Measurements from ENCODE around the gene INS. TPM values are rescaled to one million over a fixed set of nuclear protein-coding genes. Genes with fewer than 3 reads are reported as not detected.
"Not testable (repeated sequence)": the region's sequence is repeated elsewhere in the genome, so short reads cannot be mapped to it uniquely, and the experiment has no call there.

Gene INS
- total and polyA plus RNA-seq, 2 donors (not counting 1 experiment from before 2014, with no cell fraction given): not detected

DNA sequence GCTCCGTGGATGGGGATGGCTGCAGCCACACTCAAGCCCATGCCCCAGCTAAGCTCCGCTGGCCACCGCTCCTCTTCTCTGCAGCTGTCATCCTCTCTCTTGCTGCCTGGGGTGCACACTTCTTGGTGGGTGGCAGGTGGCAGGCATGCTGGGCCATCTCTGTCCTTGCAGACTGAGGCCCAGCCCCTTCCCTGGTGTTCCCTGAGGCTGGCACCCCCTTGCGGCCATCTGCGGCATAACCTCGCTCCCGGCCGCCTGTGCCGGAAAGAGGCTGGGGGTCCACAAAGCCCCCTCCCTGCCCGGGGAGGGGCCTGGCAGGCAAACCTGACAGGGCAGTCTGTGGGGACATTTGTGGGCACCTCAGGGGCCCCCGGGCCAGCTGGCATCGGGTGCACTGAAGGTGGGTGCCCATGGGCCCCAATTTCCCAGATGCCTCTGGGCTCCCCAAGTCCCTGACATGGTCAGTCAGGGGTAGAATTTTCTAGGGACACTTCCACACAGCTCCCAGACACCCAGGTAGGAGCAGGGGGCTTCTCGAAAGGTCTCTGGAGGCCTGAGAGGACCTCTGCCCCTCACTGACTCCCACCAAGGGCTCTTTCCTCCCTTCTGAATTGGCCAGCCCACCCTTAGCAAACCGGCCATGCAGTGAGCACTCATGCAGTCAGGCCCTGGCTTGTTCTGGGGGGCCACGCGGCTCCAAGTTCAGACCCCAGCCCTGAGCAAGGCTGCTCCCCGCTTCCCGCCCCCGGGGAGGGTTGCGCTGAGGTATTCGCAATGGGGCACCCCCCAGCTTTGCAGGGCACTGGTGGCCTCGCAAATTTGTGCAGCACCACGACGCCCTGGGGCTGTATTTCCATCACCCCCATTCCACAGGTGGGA, 34.1 kb upstream of the INS start:
- H3K27ac ChIP-seq (ENCODE audit: low read length in 2 of 2): no peak overlapping the region
- no peaks in the 10 kb centered on the region for H3K79me2 ChIP-seq (ENCODE audit: control insufficient read depth, insufficient read depth, low read length)
- peaks cover 17% of the 10 kb centered on the region for H3K4me1 Mint-ChIP-seq
- no peak overlapping the region for H3K4me3 Mint-ChIP-seq
- POLR2A ChIA-PET: no interaction called here
- H3K9me3 ChIP-seq (ENCODE audit: control extremely low read depth in 1 of 3, control insufficient read depth in 2 of 3, insufficient read depth in 1 of 3, low read length in 2 of 3): no peaks in the 10 kb centered on the region
- H4K20me1 ChIP-seq (ENCODE audit: control insufficient read depth, insufficient read depth, low read length, poor library complexity, severe bottlenecking): no peaks in the 10 kb centered on the region
- CTCF ChIA-PET: interaction anchor here (0.9 to 4.5 kb wide), 11 partner anchors 8 to 693 kb away, joined by 3 to 28 read pairs (median 4); partner anchors contain the start of genes C11orf21, TSPAN32 and TSSC4
- H3K4me3 ChIP-seq (ENCODE audit: control extremely low read depth in 1 of 5, extremely low read depth in 1 of 5, insufficient read depth in 1 of 5, low read depth in 2 of 5, low read length in 4 of 5): no peak overlapping the region
- H3K9ac ChIP-seq (ENCODE audit: low read length): no peak overlapping the region
- intact Hi-C loops (cut with micrococcal nuclease): no loop called here
- H3K27me3 Mint-ChIP-seq: peaks cover 20% of the 10 kb centered on the region
- H3K9me3 Mint-ChIP-seq (ENCODE audit: insufficient read depth): no peaks in the 10 kb centered on the region
- DNase-seq: peak; percentile 63
- WGBS (ENCODE audit: insufficient coverage): 51% methylated on average over 22 of the region's 24 CpGs
- H2AFZ ChIP-seq (ENCODE audit: insufficient read depth, low read depth, low read length, poor library complexity, severe bottlenecking): no peak overlapping the region
- H3K4me2 ChIP-seq (replicated peaks; ENCODE audit: low read depth, low read length, poor library complexity, severe bottlenecking): peak overlapping the region; percentile 21
- TF ChIP-seq EZH2 (IDR thresholded peaks at IDR 0.05; ENCODE audit: borderline replicate concordance, insufficient read depth, low read depth, low read length, poor library complexity, severe bottlenecking): no peak
- TF ChIP-seq, protein P1, sequence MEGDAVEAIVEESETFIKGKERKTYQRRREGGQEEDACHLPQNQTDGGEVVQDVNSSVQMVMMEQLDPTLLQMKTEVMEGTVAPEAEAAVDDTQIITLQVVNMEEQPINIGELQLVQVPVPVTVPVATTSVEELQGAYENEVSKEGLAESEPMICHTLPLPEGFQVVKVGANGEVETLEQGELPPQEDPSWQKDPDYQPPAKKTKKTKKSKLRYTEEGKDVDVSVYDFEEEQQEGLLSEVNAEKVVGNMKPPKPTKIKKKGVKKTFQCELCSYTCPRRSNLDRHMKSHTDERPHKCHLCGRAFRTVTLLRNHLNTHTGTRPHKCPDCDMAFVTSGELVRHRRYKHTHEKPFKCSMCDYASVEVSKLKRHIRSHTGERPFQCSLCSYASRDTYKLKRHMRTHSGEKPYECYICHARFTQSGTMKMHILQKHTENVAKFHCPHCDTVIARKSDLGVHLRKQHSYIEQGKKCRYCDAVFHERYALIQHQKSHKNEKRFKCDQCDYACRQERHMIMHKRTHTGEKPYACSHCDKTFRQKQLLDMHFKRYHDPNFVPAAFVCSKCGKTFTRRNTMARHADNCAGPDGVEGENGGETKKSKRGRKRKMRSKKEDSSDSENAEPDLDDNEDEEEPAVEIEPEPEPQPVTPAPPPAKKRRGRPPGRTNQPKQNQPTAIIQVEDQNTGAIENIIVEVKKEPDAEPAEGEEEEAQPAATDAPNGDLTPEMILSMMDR (IDR thresholded peaks at IDR 0.05): peak; percentile 86
- no peak overlapping the region for H3K27ac Mint-ChIP-seq
- H3K4me1 ChIP-seq (ENCODE audit: control insufficient read depth in 2 of 2, insufficient read depth in 2 of 2, low read length in 2 of 2): peaks cover 6 to 32% of the 10 kb centered on the region in 2 donors
- H3K36me3 ChIP-seq (replicated peaks in 1 of 2; ENCODE audit: control extremely low read depth in 1 of 2, control insufficient read depth in 1 of 2, extremely low read depth in 1 of 2, insufficient read depth in 2 of 2, low read length in 1 of 2): no peaks in the 10 kb centered on the region
- H3K27me3 ChIP-seq (replicated peaks in 1 of 4; ENCODE audit: control extremely low read depth in 1 of 4, control insufficient read depth in 3 of 4, insufficient read depth in 4 of 4, low read length in 3 of 4): peaks cover 0 to 11% (median 2%) of the 10 kb centered on the region in 4 experiments
- peak; percentile 35 for ATAC-seq (ENCODE audit: low read depth)

- intact Hi-C loops (cut with micrococcal nuclease); POLR2A ChIA-PET; H3K79me2 ChIP-seq (ENCODE audit: control insufficient read depth, insufficient read depth, low read length); H3K36me3 ChIP-seq (replicated peaks in 1 of 2; ENCODE audit: control extremely low read depth in 1 of 2, control insufficient read depth in 1 of 2, extremely low read depth in 1 of 2, insufficient read depth in 2 of 2, low read length in 1 of 2); H4K20me1 ChIP-seq (ENCODE audit: control insufficient read depth, insufficient read depth, low read length, poor library complexity, severe bottlenecking); H3K9me3 Mint-ChIP-seq (ENCODE audit: insufficient read depth); H3K4me2 ChIP-seq (replicated peaks; ENCODE audit: low read depth, low read length, poor library complexity, severe bottlenecking); H2AFZ ChIP-seq (ENCODE audit: insufficient read depth, low read depth, low read length, poor library complexity, severe bottlenecking); H3K27ac ChIP-seq (ENCODE audit: low read length in 2 of 2); ATAC-seq (ENCODE audit: low read depth); H3K27ac Mint-ChIP-seq; H3K4me3 ChIP-seq (ENCODE audit: control extremely low read depth in 1 of 5, extremely low read depth in 1 of 5, insufficient read depth in 1 of 5, low read depth in 2 of 5, low read length in 4 of 5); H3K9me3 ChIP-seq (ENCODE audit: control extremely low read depth in 1 of 3, control insufficient read depth in 2 of 3, insufficient read depth in 1 of 3, low read length in 2 of 3); H3K4me3 Mint-ChIP-seq; H3K9ac ChIP-seq (ENCODE audit: low read length); DNase-seq: not testable (repeated sequence)
- CTCF ChIA-PET: interaction anchor here (0.9 to 4.5 kb wide), 9 partner anchors 74 to 694 kb away, joined by 3 to 28 read pairs (median 4); partner anchors contain the start of genes C11orf21, TSPAN32 and TSSC4
- Mint-ChIP-seq H3K4me1 (peaks cover 17% of the 10 kb centered on the region), H3K27me3 (peaks cover 20% of the 10 kb centered on the region)
- peaks cover 0 to 11% (median 2%) of the 10 kb centered on the region in 4 experiments for H3K27me3 ChIP-seq (replicated peaks in 1 of 4; ENCODE audit: control extremely low read depth in 1 of 4, control insufficient read depth in 3 of 4, insufficient read depth in 4 of 4, low read length in 3 of 4)
- H3K4me1 ChIP-seq (ENCODE audit: control insufficient read depth in 2 of 2, insufficient read depth in 2 of 2, low read length in 2 of 2): peaks cover 6 to 32% of the 10 kb centered on the region in 2 donors
- 89% methylated on average over 14 of the region's 20 CpGs for WGBS (ENCODE audit: insufficient coverage)
Observed at GRCh38 chr11:2193888-2194595, 33.0 kb upstream of the INS start.
